Transverse colon (tissue), 4 donors: Measurements from ENCODE around the gene CST4. TPM values are rescaled to one million over a fixed set of nuclear protein-coding genes. Genes with fewer than 3 reads are reported as not detected.
A peak's percentile ranks its signal among the peaks of the same experiment; 100 is the strongest.

Experiments
- DNase-seq: peaks from one replicate; pipeline ENCODE4 v3.0.0-alpha.2; 2019
- H3K27ac ChIP-seq, 4 donors: fragments of 200-600 bp; sonication (generic); 2 replicates each; pipeline ENCODE4 v1.5.1; 2016 to 2018; ENCODE audit warnings: inconsistent platforms in 4 of 4
- H3K27me3 ChIP-seq: fragments of 200-600 bp; sonication (generic); 2 replicates; pipeline ENCODE4 v1.5.1; 2017; ENCODE audit warnings: inconsistent platforms
- H3K36me3 ChIP-seq, 4 donors: fragments of 200-600 bp; sonication (generic); 2 replicates each; pipeline ENCODE4 v1.5.1; 2017 to 2019; ENCODE audit warnings: inconsistent platforms in 4 of 4
- H3K4me1 ChIP-seq, 4 donors: fragments of 200-600 bp; sonication (generic); 2 replicates each; pipeline ENCODE4 v1.5.1; 2017 to 2020; ENCODE audit warnings: inconsistent platforms in 4 of 4
- H3K4me3 ChIP-seq, 4 donors: fragments of 200-600 bp; sonication (generic); 1 replicate in 1 of 4; 2 replicates in 3 of 4; pipeline versions ENCODE4 v1.5.1 to v1.6.1; 2017 to 2019; ENCODE audit warnings: inconsistent platforms in 4 of 4
- H3K9me3 ChIP-seq, 2 donors: fragments of 200-600 bp; sonication (generic); 2 replicates each; pipeline ENCODE4 v1.5.1; 2017 to 2019; ENCODE audit warnings: inconsistent platforms in 2 of 2
- EP300 ChIP-seq: sonication (generic); formaldehyde crosslinking; IDR thresholded peaks from one replicate; pipeline ENCODE4 v1.6.1; 2017; ENCODE audit warnings: antibody characterized with exemption, low read depth
- POLR2A ChIP-seq: fragments of 450-650 bp; IDR thresholded peaks from one replicate; pipeline ENCODE4 v1.6.1; 2016; ENCODE audit warnings: antibody characterized with exemption, mild to moderate bottlenecking, moderate library complexity
- POLR2AphosphoS5 ChIP-seq, 3 donors: sonication (generic); formaldehyde crosslinking; IDR thresholded peaks; one replicate each; pipeline ENCODE4 v1.6.1; 2016; ENCODE audit warnings: antibody characterized with exemption in 3 of 3
- WGBS, 2 donors: methylation state at CpG; one replicate each; pipeline ENCODE4 v1.1.5; 2018; ENCODE audit warnings: low coverage in 1 of 2; 5-methylcytosine and 5-hydroxymethylcytosine counted together
- in situ Hi-C, 4 donors: fragments of 200-750 bp; cut with MboI; loops; one replicate each; pipeline versions ENCODE4 v1.15.0 to v1.15.1; 2017; ENCODE audit warnings: low sequenced_read_pairs in 3 of 4, low pct_ligation_motif_present in 1 of 4, low pct_unique_long_range_greater_than_20kb in 1 of 4
- intact Hi-C: fragments of 100-400 bp; cut with DNase I; formaldehyde crosslinking; loops from one replicate; pipeline ENCODE4 v1.15.1; 2023; ENCODE audit warnings: low total_unique reads
- total RNA-seq, 4 donors: library from RNA; depleted of rRNA; stranded (reverse); fragments of >200 nt; gene quantifications; one replicate each; pipeline ENCODE4 v1.1.0, GENCODE V29; 2016
- TF ChIP-seq, protein P1 (sequence below), 5 experiments: fragments of 200-600 bp in 3 of 5; fragments of 450-650 bp in 2 of 5; sonication (generic) in 3 of 5; IDR thresholded peaks; 1 replicate in 2 of 5; 2 replicates in 3 of 5; pipeline ENCODE4 v1.5.1; 2016 to 2017; ENCODE audit warnings: antibody characterized with exemption in 5 of 5, inconsistent platforms in 3 of 5, mild to moderate bottlenecking in 2 of 5, moderate library complexity in 1 of 5

Gene CST4
- total RNA-seq, 4 donors from 2014 or later = not detected

DNA sequence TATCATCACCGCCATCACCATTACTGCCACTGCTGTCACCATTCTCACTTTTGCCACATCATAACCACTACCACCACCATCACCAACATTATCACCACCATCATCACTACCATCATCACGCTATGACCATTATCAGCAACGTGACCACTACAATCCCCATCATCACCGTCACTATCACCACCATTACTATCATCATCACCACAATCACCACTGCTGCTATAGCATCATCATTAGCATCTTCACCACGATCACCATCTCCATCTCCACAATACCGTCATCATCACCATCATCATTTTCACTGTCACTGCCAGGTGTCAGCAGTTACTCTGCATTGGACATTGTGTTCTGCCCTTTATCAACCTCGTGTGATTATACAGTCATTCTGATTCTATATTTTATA is 19.0 kb downstream of the CST4 start:
- in situ Hi-C loops (no loop called here), intact Hi-C loops (no loop called here)
- Histone ChIP-seq H3K27ac (no peak overlapping the region), H3K36me3 (no peaks in the 10 kb centered on the region), H3K4me1 (no peaks in the 10 kb centered on the region), H3K27me3 (no peaks in the 10 kb centered on the region), H3K4me3 (no peak overlapping the region), H3K9me3 (no peaks in the 10 kb centered on the region)
- TF ChIP-seq POLR2A = no peak
- TF ChIP-seq EP300 = no peak
- TF ChIP-seq, protein P1, sequence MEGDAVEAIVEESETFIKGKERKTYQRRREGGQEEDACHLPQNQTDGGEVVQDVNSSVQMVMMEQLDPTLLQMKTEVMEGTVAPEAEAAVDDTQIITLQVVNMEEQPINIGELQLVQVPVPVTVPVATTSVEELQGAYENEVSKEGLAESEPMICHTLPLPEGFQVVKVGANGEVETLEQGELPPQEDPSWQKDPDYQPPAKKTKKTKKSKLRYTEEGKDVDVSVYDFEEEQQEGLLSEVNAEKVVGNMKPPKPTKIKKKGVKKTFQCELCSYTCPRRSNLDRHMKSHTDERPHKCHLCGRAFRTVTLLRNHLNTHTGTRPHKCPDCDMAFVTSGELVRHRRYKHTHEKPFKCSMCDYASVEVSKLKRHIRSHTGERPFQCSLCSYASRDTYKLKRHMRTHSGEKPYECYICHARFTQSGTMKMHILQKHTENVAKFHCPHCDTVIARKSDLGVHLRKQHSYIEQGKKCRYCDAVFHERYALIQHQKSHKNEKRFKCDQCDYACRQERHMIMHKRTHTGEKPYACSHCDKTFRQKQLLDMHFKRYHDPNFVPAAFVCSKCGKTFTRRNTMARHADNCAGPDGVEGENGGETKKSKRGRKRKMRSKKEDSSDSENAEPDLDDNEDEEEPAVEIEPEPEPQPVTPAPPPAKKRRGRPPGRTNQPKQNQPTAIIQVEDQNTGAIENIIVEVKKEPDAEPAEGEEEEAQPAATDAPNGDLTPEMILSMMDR (IDR thresholded peaks at IDR 0.05) = no peak
- TF ChIP-seq POLR2AphosphoS5 (IDR thresholded peaks at IDR 0.05) = no peak
- no peak for DNase-seq
- 82 to 89% methylated on average over 6 to 7 of the region's 7 CpGs for WGBS, 2 donors

DNA sequence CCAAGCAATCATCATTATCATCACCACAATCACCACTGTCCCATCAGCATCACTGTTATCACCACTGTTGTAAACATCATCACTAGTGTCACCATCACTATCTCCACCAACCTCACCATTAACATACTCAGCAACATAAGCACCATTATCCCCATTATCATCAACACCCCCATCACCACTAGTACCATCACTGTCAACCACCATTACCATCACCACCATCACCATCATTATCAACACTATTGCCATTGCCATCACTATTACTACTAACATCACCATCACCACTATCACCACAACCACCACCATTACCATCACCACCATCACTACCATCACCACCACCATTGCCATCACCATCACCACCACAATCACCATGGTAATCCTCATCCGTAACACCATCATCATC is 19.5 kb downstream of the CST4 start:
- no peaks in the 10 kb centered on the region for H3K9me3 ChIP-seq
- TF ChIP-seq, protein P1 (IDR thresholded peaks at IDR 0.05) = no peak
- TF ChIP-seq EP300 (no peak), POLR2AphosphoS5 (IDR thresholded peaks at IDR 0.05) (no peak), POLR2A (no peak)
- H3K27me3 ChIP-seq = no peaks in the 10 kb centered on the region
- intact Hi-C loops = no loop called here
- no peak for DNase-seq
- in situ Hi-C loops = no loop called here
- H3K4me3 ChIP-seq = no peak overlapping the region
- 92 to 97% methylated on average over 1 of the region's 1 CpG for whole genome bisulfite sequencing, 2 donors
- no peaks in the 10 kb centered on the region for H3K4me1 ChIP-seq
- H3K36me3 ChIP-seq = no peaks in the 10 kb centered on the region
- no peak overlapping the region for H3K27ac ChIP-seq

DNA sequence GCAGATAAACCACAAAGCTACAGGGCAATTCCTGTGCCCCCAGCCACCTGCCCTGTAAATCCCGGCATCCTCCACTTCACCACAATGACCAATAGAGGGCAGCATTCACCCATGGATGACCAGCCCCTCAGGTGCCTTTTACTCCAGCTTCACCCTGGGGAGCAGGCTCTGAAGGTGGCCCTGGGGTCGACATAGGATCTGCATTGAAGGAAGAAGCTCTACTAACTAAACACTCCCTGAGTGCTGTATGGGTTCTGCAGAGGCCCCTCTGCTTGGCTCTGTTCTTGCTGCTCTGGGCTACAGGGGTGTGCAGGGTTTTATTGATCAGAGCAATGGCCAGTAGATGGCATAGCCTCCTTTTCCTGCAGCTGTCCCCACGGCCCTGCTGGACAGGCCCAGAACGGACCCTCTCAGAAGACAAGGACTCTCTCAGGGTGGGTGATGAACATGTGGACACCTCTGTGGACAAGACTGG is 20.3 kb downstream of the CST4 start:
- Histone ChIP-seq H3K27ac (no peak overlapping the region), H3K4me1 (no peaks in the 10 kb centered on the region), H3K4me3 (no peak overlapping the region), H3K27me3 (no peaks in the 10 kb centered on the region), H3K36me3 (no peaks in the 10 kb centered on the region), H3K9me3 (no peaks in the 10 kb centered on the region)
- TF ChIP-seq EP300 (no peak), POLR2A (no peak), POLR2AphosphoS5 (IDR thresholded peaks at IDR 0.05) (no peak)
- TF ChIP-seq, protein P1 (IDR thresholded peaks at IDR 0.05) = peak; percentile 69 to 86 (median 80)
- in situ Hi-C loops = no loop called here
- intact Hi-C loops = no loop called here
- peak; percentile 50 for DNase-seq
- WGBS, 2 donors = 0 to 2% methylated on average over 1 to 4 of the region's 4 CpGs

DNA sequence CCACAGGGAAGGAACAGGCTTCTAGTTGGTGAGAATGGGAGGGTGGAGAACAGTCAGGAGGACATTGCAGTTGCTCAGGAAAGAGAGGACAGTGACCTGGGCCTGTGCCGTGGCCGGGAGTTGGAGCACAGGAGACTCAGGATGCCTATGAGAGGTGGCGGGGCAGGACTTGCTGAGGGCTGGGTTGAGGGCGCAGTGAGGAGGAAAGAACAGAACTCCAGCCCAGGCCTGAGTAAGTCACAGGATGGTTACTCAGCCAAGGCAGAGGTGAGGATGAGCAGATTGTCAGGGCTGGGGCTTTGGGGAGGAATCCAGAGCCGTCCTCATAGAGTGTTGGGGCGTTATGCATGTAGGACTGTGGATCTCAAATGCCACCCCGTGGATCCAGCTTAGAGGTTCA is 21.2 kb downstream of the CST4 start:
- TF ChIP-seq, protein P1 (IDR thresholded peaks at IDR 0.05) = no peak
- TF ChIP-seq POLR2AphosphoS5 (IDR thresholded peaks at IDR 0.05) = no peak
- Histone ChIP-seq H3K4me1 (no peaks in the 10 kb centered on the region), H3K4me3 (no peak overlapping the region), H3K9me3 (no peaks in the 10 kb centered on the region), H3K36me3 (no peaks in the 10 kb centered on the region), H3K27ac (no peak overlapping the region), H3K27me3 (no peaks in the 10 kb centered on the region)
- no peak for DNase-seq
- 80 to 83% methylated on average over 3 to 7 of the region's 7 CpGs for WGBS, 2 donors
- in situ Hi-C loops (no loop called here), intact Hi-C loops (no loop called here)
